Left forelimb (tissue), 1 donor: ENCODE measurements around the gene ITGAX.
"Not testable (repeated sequence)": the region's sequence is repeated elsewhere in the genome, so short reads cannot be mapped to it uniquely, and the experiment has no call there.

Experiments used
- DNase-seq: peaks from one replicate; pipeline ENCODE4 v3.0.0-alpha.2; 2018; ENCODE audit warnings: low spot score

The ITGAX gene

GRCh38 chr16:31410082-31410481 lies 55.1 kb downstream of the ITGAX start:
- DNase-seq = peak; percentile 17

GRCh38 chr16:31411024-31411844 lies 56.3 kb downstream of the ITGAX start:
- DNase-seq = no peak

- no peak for DNase-seq
Measured at GRCh38 chr16:31412750-31413149, 57.8 kb downstream of the ITGAX start.

- DNase-seq = no peak
Measured at GRCh38 chr16:31413381-31413780, 58.4 kb downstream of the ITGAX start.

GRCh38 chr16:31413943-31414342 lies 59.0 kb downstream of the ITGAX start:
- DNase-seq = no peak

- DNase-seq = no peak
Measured at GRCh38 chr16:31414706-31415105, 59.7 kb downstream of the ITGAX start.

GRCh38 chr16:31416371-31416770 lies 61.4 kb downstream of the ITGAX start:
- no peak for DNase-seq

- not testable (repeated sequence) for DNase-seq
Measured at GRCh38 chr16:31417036-31417435, 62.1 kb downstream of the ITGAX start.

GRCh38 chr16:31417916-31418315 lies 62.9 kb downstream of the ITGAX start:
- DNase-seq = no peak

- no peak for DNase-seq
Measured at GRCh38 chr16:31420037-31420436, 65.1 kb downstream of the ITGAX start.

- no peak for DNase-seq
Measured at GRCh38 chr16:31421587-31421986, 66.6 kb downstream of the ITGAX start.

- no peak for DNase-seq
Measured at GRCh38 chr16:31423241-31423640, 68.3 kb downstream of the ITGAX start.

- DNase-seq = no peak
Measured at GRCh38 chr16:31423801-31424200, 68.8 kb downstream of the ITGAX start.

- peak; percentile 77 for DNase-seq
Measured at GRCh38 chr16:31427441-31428278, 72.7 kb downstream of the ITGAX start.

- peak; percentile 63 for DNase-seq
Measured at GRCh38 chr16:31428279-31428597, 73.3 kb downstream of the ITGAX start, which contains the start of gene COX6A2. Gene COX6A2, minus strand, starts transcription at chr16:31428360. Its CDS starts 35 bp downstream, at chr16:31428325.

- DNase-seq = peak; percentile 11
Measured at GRCh38 chr16:31428638-31429247, 73.8 kb downstream of the ITGAX start.

- DNase-seq = peak; percentile 15
Measured at GRCh38 chr16:31429314-31429713, 74.3 kb downstream of the ITGAX start.

GRCh38 chr16:31429796-31430195 lies 74.8 kb downstream of the ITGAX start:
- DNase-seq = no peak

GRCh38 chr16:31430380-31431052 lies 75.5 kb downstream of the ITGAX start:
- DNase-seq = peak; percentile 37
